Measurements from ENCODE around the gene LMF1.
A peak's percentile ranks its signal among the peaks of the same experiment; 100 is the strongest.
"Not testable (repeated sequence)": the region's sequence is repeated elsewhere in the genome, so short reads cannot be mapped to it uniquely, and the experiment has no call there.

Gene LMF1

GRCh38 chr16:889586-889985 lies 81.2 kb downstream of the LMF1 start:
- DNase-seq, result no peak

GRCh38 chr16:888901-889570 lies 81.7 kb downstream of the LMF1 start:
- DNase-seq, result no peak

DNA sequence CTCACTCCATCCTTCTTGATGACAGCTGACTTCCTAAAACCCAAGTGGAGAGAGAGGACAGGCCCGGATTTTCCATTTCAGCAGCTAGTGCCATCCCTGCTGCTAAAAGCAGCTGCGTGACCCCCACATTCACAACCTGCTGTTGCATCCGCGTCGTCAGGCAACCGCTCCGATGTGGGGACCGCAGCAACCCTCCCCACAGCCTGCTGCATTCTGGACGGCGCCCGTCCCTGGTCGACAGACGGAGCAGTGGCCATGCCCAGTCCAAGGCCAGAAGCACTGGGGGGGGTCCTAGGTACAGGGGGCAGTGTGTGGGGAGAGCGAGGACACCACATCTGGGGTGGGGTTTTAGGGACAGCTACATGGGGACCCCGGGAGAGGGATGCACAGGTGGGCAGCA lies 82.3 kb downstream of the LMF1 start:
- DNase-seq, result not testable (repeated sequence)

DNA sequence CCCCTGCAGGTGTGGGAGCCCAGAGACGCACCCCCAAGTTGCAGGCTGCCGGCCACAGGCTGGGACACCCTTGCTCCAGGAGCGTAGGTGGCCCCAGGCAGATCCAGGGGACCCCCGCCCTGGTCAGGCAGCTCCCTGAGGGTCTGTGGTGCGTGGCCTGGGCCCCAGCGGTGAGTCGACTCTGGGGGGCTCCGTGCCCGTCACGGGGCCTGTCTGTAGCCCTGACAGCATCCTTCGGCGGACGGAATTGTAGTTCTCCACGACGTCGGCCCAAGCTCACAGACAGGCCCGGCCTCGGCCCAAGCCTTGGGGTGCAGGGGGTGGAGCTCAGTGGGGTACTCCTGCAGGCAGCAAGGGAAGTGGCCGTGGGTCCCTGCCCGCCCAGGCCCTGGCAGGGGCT lies 82.9 kb downstream of the LMF1 start:
- DNase-seq, result no peak

DNA sequence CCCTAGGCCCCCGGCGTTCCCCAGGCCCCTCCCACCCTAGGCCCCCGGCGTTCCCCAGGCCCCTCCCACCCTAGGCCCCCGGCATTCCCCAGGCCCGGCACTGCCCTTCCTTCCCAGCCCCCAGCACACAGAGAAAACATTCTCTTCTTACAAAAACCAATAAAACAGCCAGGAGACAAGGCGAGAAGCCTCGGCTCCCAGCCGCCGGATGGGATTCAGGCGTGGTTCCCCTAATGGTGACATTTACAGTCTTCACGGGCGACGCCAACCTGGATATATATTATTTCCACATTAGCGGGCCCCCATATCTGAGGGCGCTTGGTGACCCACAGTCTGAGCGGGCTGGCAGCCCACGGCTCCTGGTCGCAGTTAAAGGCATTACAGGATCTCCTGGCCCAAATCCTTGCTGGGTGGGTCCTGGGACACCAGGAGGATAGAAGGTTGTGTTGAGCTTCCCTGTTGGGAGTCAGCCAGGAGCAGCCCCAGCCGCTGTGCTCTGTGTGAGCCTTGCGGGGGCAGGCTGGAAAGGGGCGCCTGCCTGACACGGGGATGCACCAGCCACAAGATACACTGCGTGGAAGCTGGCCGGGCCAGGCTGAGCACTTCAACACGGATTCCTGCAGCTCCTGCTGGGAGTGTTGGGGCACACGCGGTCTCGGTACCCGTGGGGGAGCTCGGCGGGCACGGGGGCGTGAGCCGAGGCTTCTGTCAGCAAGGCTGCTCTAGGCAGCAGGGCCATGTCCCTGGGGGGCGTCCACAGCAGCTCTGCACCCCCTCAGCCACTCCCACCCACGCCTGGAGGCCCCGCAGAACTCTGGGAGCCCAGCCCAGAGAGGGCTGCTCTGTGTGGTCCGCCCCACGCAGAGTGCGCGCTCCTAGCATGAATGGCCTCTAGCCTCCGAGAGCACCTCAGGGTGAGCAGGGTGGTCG lies 83.7 kb downstream of the LMF1 start:
- no peak for DNase-seq

DNA sequence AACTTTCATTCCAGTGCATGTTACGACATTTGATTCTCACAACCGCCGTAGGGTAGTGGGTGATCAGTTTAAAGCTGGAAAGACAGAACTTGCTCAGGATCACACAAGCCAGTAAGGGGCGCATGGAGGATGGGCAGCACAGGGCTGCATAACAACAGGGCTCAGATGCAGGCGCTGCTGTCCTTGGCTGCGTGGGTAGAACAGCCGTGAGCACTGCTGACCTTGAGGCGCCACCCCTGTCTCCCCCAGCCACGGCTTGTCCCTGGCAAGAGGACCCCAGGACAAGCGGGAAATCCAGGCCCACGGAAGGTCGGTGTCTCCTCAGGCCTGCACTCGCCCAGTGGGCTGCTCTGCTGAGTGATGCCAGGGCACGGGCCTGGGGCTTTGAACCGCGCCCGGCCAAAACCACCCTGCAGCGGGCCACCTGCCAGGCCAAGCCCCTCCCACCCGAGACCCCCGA lies 84.7 kb downstream of the LMF1 start:
- DNase-seq, result no peak

- DNase-seq, result no peak
These were observed 85.4 kb downstream of the LMF1 start for GRCh38 chr16:885391-885790.

- no peak for DNase-seq
These were observed 86.6 kb downstream of the LMF1 start for GRCh38 chr16:884232-884631.

- DNase-seq, result no peak
These were observed 87.0 kb downstream of the LMF1 start for GRCh38 chr16:883781-884180.

DNA sequence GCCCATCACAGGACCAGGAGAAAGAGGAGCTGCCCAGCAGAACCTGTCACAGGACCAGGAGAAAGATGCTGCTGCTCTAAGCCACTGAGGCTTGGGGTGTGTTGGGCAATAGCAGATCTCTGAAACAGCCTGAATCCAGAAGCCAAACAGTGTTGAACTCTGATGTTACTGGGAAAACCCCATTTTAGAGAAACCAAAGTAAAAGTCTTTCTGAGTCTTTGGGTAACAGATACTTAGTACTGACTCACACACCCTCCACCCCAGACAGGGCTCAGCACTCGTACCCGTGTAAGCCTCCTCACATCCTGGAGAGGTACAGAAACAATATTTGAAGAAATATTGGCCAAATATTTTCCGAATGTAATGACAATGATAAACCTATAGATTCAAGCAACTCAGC lies 87.4 kb downstream of the LMF1 start:
- DNase-seq, result no peak

DNA sequence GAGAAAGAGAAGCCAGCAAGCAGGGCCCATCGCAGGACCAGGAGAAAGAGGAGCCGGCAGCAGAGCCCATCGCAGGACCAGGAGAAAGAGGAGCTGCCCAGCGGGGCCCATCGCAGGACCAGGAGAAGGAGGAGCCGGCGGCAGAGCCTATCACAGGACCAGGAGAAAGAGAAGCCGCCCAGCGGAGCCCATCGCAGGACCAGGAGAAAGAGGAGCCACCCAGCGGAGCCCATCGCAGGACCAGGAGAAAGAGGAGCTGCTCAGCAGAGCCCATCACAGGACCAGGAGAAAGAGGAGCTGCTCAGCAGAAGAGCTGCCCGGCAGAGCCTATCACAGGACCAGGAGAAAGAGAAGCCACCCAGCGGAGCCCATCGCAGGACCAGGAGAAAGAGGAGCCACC lies 88.1 kb downstream of the LMF1 start:
- DNase-seq, result not testable (repeated sequence)

- no peak for DNase-seq
These were observed 88.5 kb downstream of the LMF1 start for GRCh38 chr16:882256-882655.

- DNase-seq, result no peak
These were observed 89.3 kb downstream of the LMF1 start for GRCh38 chr16:881219-882097.

DNA sequence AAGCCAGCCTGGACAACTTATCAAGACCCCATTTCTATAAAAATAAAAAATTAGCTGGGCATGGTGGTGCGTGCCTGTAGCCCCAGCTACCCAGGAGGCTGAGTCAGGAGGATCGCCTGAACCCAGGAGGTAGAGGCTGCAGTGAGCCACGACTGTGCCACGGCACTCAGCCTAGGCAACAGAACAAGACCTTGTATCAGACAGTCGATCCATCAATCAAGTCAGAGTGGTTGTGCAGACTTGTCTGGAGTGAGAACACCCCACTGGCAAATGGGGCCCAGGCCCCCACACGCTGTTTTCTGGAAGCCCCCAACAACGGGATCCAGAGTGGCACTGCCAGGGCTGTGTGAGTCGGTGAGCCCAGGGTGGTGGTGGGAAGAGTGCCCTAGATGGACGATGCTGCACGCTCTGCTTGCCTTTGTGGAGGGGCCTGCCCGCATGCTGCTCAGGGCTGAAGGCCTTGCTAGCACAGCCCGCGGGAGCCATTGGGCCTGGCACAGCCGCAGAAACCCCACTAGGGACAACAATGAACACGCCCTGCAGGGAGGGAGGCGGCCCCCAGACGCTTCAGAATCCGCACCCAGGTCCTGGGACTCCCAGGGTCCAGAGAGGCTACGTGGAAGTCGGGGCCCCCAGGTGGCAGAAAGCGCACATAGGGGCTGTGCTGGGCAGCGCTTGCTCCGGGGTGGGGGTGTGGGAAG lies 90.2 kb downstream of the LMF1 start:
- DNase-seq, result no peak

GRCh38 chr16:879986-880385 lies 90.8 kb downstream of the LMF1 start:
- DNase-seq, result no peak

GRCh38 chr16:879461-879861 lies 91.3 kb downstream of the LMF1 start:
- no peak for DNase-seq

GRCh38 chr16:878886-879285 lies 91.9 kb downstream of the LMF1 start:
- no peak for DNase-seq

DNA sequence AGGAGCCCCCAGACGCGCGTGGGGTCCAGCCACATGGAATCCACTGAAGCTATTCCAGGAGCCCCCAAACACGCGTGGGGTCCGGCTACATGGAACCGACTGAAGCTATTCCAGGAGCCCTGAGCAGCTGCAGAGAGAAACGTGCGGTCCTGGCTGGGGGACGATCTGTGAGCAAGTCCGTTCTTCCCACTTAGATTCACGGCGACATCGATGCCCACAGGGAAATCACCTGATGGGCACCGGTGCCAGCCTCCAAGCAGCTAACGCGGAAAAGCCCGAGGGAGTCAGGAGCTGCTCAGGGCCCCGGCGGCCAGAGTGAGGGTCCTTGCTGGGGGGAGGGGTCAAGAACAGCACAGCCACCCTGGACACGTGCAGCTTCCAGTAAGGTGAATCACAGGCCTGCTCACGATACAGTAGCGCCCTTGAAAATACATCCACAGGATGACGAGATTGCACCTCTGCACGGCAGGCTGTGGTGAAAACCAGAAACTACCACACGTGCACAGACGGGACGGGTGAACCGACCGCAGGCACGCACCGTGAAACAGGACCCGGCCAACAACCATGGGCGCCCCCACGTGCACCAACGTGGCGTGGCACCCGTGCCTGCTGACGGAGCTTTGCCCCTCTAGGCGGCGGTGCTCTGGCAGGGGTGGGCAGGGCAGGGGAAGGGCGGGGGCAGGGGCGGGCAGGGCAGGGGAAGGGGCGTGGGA lies 92.6 kb downstream of the LMF1 start:
- no peak for DNase-seq

GRCh38 chr16:877242-878071 lies 93.3 kb downstream of the LMF1 start:
- peak; percentile 72 for DNase-seq

GRCh38 chr16:876523-877241 lies 94.1 kb downstream of the LMF1 start:
- no peak for DNase-seq

GRCh38 chr16:876041-876335 lies 94.8 kb downstream of the LMF1 start:
- no peak for DNase-seq

Data from suppressor macrophage treated with lipopolysaccharide for 4 hours (primary cell).